ENCODE measurements around the gene GLYR1.

GLYR1 gene

GRCh38 chr16:4855371-4855770, 8.3 kb upstream of the GLYR1 start:
- CTCF ChIA-PET, result no interaction called here
- DNase-seq (ENCODE audit: extremely low spot score), result no peak
- POLR2A ChIA-PET, result no interaction called here
- no peak for TF ChIP-seq CTCF (IDR thresholded peaks at IDR 0.05; ENCODE audit: control extremely low read depth, extremely low read depth, low read depth, missing control alignments)

GRCh38 chr16:4852221-4852872, 5.3 kb upstream of the GLYR1 start:
- TF ChIP-seq CTCF (IDR thresholded peaks at IDR 0.05; ENCODE audit: control extremely low read depth, extremely low read depth, low read depth, missing control alignments), result no peak
- ChIA-PET POLR2A (no interaction called here), CTCF (no interaction called here)
- no peak for DNase-seq (ENCODE audit: extremely low spot score)

- ChIA-PET CTCF (no interaction called here), POLR2A (no interaction called here)
- DNase-seq (ENCODE audit: extremely low spot score), result no peak
- TF ChIP-seq CTCF (IDR thresholded peaks at IDR 0.05; ENCODE audit: control extremely low read depth, extremely low read depth, low read depth, missing control alignments), result no peak
Observed at GRCh38 chr16:4850211-4850610, 3.1 kb upstream of the GLYR1 start.

- peak; percentile 36 for DNase-seq (ENCODE audit: extremely low spot score)
- TF ChIP-seq CTCF (IDR thresholded peaks at IDR 0.05; ENCODE audit: control extremely low read depth, extremely low read depth, low read depth, missing control alignments), result no peak
- CTCF ChIA-PET, result no interaction called here
- POLR2A ChIA-PET, result interaction anchor here (1.0 kb wide), 1 partner anchor 9 kb away, joined by 4 read pairs; no protein-coding TSS in a partner anchor
Observed at GRCh38 chr16:4847774-4848587, 893 bp upstream of the GLYR1 start.

GRCh38 chr16:4846503-4846900, 586 bp downstream of the GLYR1 start:
- CTCF ChIA-PET, result interaction anchor here (1.8 kb wide), 1 partner anchor 10 kb away, joined by 5 read pairs; no protein-coding TSS in a partner anchor
- POLR2A ChIA-PET, result interaction anchor here (1.3 kb wide), 1 partner anchor 11 kb away, joined by 3 read pairs; no protein-coding TSS in a partner anchor

GRCh38 chr16:4840984-4841383, 6.1 kb downstream of the GLYR1 start:
- ChIA-PET POLR2A (no interaction called here), CTCF (interaction anchor here (1.7 kb wide), 1 partner anchor 27 kb away, joined by 3 read pairs; no protein-coding TSS in a partner anchor)
- no peak for DNase-seq (ENCODE audit: extremely low spot score)
- no peak for TF ChIP-seq CTCF (IDR thresholded peaks at IDR 0.05; ENCODE audit: control extremely low read depth, extremely low read depth, low read depth, missing control alignments)

More at GRCh38 chr16:4846503-4846900, 586 bp downstream of the GLYR1 start:
- DNase-seq (ENCODE audit: extremely low spot score), result peak; percentile 38
- no peak for TF ChIP-seq CTCF (IDR thresholded peaks at IDR 0.05; ENCODE audit: control extremely low read depth, extremely low read depth, low read depth, missing control alignments)
